Head of caudate nucleus (tissue), 42 donors: ENCODE measurements around the gene UBE2H.
"Not testable (repeated sequence)": the region's sequence is repeated elsewhere in the genome, so short reads cannot be mapped to it uniquely, and the experiment has no call there.

Experiments used
- DNase-seq, 42 donors: peaks; one replicate each; pipeline versions ENCODE4 v3.0.0 to v3.0.0-alpha.2; 2020 to 2021; ENCODE audit warnings: mixed read lengths in 7 of 42
- intact Hi-C: fragments of 100-400 bp; cut with DNase I; formaldehyde crosslinking; loops from one replicate; pipeline ENCODE4 v1.15.0; 2022

Gene UBE2H

GRCh38 chr7:129886167-129886817, 66.5 kb downstream of the UBE2H start:
- intact Hi-C loops = no loop called here
- peak in 18 of 42 donors; percentile 7 to 74 (median 26) for DNase-seq

GRCh38 chr7:129884495-129884894, 68.3 kb downstream of the UBE2H start:
- intact Hi-C loops = no loop called here
- no peak for DNase-seq

GRCh38 chr7:129883151-129883550, 69.6 kb downstream of the UBE2H start:
- DNase-seq = no peak
- intact Hi-C loops = no loop called here

- no peak for DNase-seq
- intact Hi-C loops = no loop called here
Observed at GRCh38 chr7:129882531-129882930, 70.2 kb downstream of the UBE2H start.

- intact Hi-C loops = no loop called here
Observed at GRCh38 chr7:129877146-129877792, 75.5 kb downstream of the UBE2H start.

GRCh38 chr7:129875745-129876411, 76.9 kb downstream of the UBE2H start:
- no peak for DNase-seq
- intact Hi-C loops = no loop called here

More at GRCh38 chr7:129877146-129877792, 75.5 kb downstream of the UBE2H start:
- DNase-seq = peak in 10 of 42 donors; percentile 5 to 57 (median 18)

- intact Hi-C loops = no loop called here
- DNase-seq = no peak
Observed at GRCh38 chr7:129875160-129875559, 77.6 kb downstream of the UBE2H start.

- intact Hi-C loops = no loop called here
- DNase-seq = no peak
Observed at GRCh38 chr7:129874722-129875121, 78.0 kb downstream of the UBE2H start.

GRCh38 chr7:129872054-129872453, 80.7 kb downstream of the UBE2H start:
- intact Hi-C loops = no loop called here
- DNase-seq = no peak

GRCh38 chr7:129870668-129871067, 82.1 kb downstream of the UBE2H start:
- intact Hi-C loops = no loop called here
- DNase-seq = no peak

- intact Hi-C loops = no loop called here
- no peak for DNase-seq
Observed at GRCh38 chr7:129866251-129866650, 86.5 kb downstream of the UBE2H start.

GRCh38 chr7:129865925-129866201, 86.9 kb downstream of the UBE2H start:
- no peak for DNase-seq
- intact Hi-C loops = no loop called here

GRCh38 chr7:129865093-129865924, 87.5 kb downstream of the UBE2H start:
- intact Hi-C loops = no loop called here
- DNase-seq = no peak

GRCh38 chr7:129864676-129865075, 88.1 kb downstream of the UBE2H start:
- DNase-seq, intact Hi-C loops: not testable (repeated sequence)

- intact Hi-C loops = no loop called here
- no peak for DNase-seq
Observed at GRCh38 chr7:129864042-129864441, 88.7 kb downstream of the UBE2H start.

GRCh38 chr7:129862682-129863081, 90.1 kb downstream of the UBE2H start:
- DNase-seq = no peak
- intact Hi-C loops = no loop called here

GRCh38 chr7:129860784-129861183, 92.0 kb downstream of the UBE2H start:
- intact Hi-C loops, DNase-seq: not testable (repeated sequence)

GRCh38 chr7:129859183-129859582, 93.6 kb downstream of the UBE2H start:
- intact Hi-C loops = no loop called here
- DNase-seq = peak in 2 of 42 donors; percentile 11 to 13

- intact Hi-C loops = no loop called here
- DNase-seq = no peak
Observed at GRCh38 chr7:129858490-129858889, 94.3 kb downstream of the UBE2H start.

- no peak for DNase-seq
- intact Hi-C loops = no loop called here
Observed at GRCh38 chr7:129857313-129857712, 95.4 kb downstream of the UBE2H start.
